ENCODE results near the gene PKP3. TPM values are rescaled to one million over a fixed set of nuclear protein-coding genes. Genes with fewer than 3 reads are reported as not detected.

PKP3 gene
- total and polyA plus RNA-seq, 9 of the 15 experiments (the other 6 are each of a cell fraction or from before 2014, with no cell fraction given): 0.11 to 110 (median 30.7) TPM

DNA sequence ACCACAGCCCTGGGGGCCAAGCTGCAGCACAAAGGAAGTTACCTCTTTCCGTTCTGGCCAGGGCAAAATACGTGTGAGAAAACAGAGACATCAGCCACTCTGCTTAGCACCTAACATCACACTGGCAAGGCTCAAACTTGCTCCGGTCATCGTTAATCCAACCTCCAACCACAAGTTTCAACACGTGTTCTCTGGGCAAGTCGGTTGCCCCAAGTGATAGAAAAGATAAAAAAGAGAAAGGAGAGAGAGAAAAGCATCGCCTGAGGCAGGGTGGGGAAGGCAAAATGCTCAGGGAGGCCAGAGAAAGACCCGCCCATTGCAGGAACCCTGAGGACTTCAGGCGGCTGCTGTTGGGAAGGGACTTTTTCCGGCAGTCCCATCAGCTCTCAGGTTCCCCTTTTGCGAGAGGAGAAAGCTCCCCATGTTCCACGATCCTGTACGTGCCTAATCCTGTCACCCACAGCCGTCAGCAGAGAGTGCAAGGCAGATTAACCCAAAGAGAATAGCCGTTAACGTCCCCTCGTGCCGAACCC lies 43.2 kb upstream of the PKP3 start (continued):
- TF ChIP-seq, protein P1, sequence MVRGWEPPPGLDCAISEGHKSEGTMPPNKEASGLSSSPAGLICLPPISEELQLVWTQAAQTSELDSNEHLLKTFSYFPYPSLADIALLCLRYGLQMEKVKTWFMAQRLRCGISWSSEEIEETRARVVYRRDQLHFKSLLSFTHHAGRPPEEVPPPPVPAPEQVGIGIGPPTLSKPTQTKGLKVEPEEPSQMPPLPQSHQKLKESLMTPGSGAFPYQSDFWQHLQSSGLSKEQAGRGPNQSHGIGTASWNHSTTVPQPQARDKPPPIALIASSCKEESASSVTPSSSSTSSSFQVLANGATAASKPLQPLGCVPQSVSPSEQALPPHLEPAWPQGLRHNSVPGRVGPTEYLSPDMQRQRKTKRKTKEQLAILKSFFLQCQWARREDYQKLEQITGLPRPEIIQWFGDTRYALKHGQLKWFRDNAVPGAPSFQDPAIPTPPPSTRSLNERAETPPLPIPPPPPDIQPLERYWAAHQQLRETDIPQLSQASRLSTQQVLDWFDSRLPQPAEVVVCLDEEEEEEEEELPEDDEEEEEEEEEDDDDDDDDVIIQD (CRISPR knock-in tag; IDR thresholded peaks at IDR 0.05): no peak
- TF ChIP-seq, protein P2, sequence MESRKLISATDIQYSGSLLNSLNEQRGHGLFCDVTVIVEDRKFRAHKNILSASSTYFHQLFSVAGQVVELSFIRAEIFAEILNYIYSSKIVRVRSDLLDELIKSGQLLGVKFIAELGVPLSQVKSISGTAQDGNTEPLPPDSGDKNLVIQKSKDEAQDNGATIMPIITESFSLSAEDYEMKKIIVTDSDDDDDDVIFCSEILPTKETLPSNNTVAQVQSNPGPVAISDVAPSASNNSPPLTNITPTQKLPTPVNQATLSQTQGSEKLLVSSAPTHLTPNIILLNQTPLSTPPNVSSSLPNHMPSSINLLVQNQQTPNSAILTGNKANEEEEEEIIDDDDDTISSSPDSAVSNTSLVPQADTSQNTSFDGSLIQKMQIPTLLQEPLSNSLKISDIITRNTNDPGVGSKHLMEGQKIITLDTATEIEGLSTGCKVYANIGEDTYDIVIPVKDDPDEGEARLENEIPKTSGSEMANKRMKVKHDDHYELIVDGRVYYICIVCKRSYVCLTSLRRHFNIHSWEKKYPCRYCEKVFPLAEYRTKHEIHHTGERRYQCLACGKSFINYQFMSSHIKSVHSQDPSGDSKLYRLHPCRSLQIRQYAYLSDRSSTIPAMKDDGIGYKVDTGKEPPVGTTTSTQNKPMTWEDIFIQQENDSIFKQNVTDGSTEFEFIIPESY (CRISPR knock-in tag; IDR thresholded peaks at IDR 0.05): peak; percentile 70; the same call in 1 of the 2 replicates
- TF ChIP-seq NR3C1 (CRISPR knock-in tag; IDR thresholded peaks at IDR 0.05) (no peak), CBX8 (IDR thresholded peaks at IDR 0.05; ENCODE audit: borderline replicate concordance, extremely low read depth, low read depth, low read length, poor library complexity, severe bottlenecking) (no peak), MYBL2 (IDR thresholded peaks at IDR 0.05; ENCODE audit: low read depth) (no peak), MYBL2 (CRISPR knock-in tag; IDR thresholded peaks at IDR 0.05; ENCODE audit: borderline replicate concordance) (no peak), ZNF778 (CRISPR knock-in tag; IDR thresholded peaks at IDR 0.05) (no peak), TEAD1 (CRISPR knock-in tag; IDR thresholded peaks at IDR 0.05) (peak in 1 of 2 experiments; percentile 44; a peak in 1 of 4 replicates)
- TF ChIP-seq, protein P3, sequence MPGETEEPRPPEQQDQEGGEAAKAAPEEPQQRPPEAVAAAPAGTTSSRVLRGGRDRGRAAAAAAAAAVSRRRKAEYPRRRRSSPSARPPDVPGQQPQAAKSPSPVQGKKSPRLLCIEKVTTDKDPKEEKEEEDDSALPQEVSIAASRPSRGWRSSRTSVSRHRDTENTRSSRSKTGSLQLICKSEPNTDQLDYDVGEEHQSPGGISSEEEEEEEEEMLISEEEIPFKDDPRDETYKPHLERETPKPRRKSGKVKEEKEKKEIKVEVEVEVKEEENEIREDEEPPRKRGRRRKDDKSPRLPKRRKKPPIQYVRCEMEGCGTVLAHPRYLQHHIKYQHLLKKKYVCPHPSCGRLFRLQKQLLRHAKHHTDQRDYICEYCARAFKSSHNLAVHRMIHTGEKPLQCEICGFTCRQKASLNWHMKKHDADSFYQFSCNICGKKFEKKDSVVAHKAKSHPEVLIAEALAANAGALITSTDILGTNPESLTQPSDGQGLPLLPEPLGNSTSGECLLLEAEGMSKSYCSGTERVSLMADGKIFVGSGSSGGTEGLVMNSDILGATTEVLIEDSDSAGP (CRISPR knock-in tag; IDR thresholded peaks at IDR 0.05): no peak
- TF ChIP-seq, protein P4, sequence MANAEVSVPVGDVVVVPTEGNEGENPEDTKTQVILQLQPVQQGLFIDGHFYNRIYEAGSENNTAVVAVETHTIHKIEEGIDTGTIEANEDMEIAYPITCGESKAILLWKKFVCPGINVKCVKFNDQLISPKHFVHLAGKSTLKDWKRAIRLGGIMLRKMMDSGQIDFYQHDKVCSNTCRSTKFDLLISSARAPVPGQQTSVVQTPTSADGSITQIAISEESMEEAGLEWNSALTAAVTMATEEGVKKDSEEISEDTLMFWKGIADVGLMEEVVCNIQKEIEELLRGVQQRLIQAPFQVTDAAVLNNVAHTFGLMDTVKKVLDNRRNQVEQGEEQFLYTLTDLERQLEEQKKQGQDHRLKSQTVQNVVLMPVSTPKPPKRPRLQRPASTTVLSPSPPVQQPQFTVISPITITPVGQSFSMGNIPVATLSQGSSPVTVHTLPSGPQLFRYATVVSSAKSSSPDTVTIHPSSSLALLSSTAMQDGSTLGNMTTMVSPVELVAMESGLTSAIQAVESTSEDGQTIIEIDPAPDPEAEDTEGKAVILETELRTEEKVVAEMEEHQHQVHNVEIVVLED (CRISPR knock-in tag; IDR thresholded peaks at IDR 0.05): no peak
- TF ChIP-seq, protein P5, sequence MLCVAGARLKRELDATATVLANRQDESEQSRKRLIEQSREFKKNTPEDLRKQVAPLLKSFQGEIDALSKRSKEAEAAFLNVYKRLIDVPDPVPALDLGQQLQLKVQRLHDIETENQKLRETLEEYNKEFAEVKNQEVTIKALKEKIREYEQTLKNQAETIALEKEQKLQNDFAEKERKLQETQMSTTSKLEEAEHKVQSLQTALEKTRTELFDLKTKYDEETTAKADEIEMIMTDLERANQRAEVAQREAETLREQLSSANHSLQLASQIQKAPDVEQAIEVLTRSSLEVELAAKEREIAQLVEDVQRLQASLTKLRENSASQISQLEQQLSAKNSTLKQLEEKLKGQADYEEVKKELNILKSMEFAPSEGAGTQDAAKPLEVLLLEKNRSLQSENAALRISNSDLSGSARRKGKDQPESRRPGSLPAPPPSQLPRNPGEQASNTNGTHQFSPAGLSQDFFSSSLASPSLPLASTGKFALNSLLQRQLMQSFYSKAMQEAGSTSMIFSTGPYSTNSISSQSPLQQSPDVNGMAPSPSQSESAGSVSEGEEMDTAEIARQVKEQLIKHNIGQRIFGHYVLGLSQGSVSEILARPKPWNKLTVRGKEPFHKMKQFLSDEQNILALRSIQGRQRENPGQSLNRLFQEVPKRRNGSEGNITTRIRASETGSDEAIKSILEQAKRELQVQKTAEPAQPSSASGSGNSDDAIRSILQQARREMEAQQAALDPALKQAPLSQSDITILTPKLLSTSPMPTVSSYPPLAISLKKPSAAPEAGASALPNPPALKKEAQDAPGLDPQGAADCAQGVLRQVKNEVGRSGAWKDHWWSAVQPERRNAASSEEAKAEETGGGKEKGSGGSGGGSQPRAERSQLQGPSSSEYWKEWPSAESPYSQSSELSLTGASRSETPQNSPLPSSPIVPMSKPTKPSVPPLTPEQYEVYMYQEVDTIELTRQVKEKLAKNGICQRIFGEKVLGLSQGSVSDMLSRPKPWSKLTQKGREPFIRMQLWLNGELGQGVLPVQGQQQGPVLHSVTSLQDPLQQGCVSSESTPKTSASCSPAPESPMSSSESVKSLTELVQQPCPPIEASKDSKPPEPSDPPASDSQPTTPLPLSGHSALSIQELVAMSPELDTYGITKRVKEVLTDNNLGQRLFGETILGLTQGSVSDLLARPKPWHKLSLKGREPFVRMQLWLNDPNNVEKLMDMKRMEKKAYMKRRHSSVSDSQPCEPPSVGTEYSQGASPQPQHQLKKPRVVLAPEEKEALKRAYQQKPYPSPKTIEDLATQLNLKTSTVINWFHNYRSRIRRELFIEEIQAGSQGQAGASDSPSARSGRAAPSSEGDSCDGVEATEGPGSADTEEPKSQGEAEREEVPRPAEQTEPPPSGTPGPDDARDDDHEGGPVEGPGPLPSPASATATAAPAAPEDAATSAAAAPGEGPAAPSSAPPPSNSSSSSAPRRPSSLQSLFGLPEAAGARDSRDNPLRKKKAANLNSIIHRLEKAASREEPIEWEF (CRISPR knock-in tag; IDR thresholded peaks at IDR 0.05): 0 out of 2 replicates have a peak, but pooled peaks have one; percentile 48

Data from K562 (cell line).